T-helper 22 cell (primary cell): ENCODE results near the gene ZBTB9.
"Not testable (repeated sequence)": the region's sequence is repeated elsewhere in the genome, so short reads cannot be mapped to it uniquely, and the experiment has no call there.

Experiments
- DNase-seq: peaks from one replicate; pipeline ENCODE4 v3.0.0-alpha.2; 2020; ENCODE audit warnings: low read depth

The ZBTB9 gene

GRCh38 chr6:33466075-33466735 lies 11.8 kb downstream of the ZBTB9 start:
- no peak for DNase-seq

GRCh38 chr6:33467091-33467490 lies 12.7 kb downstream of the ZBTB9 start:
- DNase-seq, result no peak

GRCh38 chr6:33469661-33470060 lies 15.3 kb downstream of the ZBTB9 start:
- DNase-seq, result no peak

GRCh38 chr6:33477864-33478263 lies 23.5 kb downstream of the ZBTB9 start:
- DNase-seq, result no peak

- DNase-seq, result no peak
These were observed 26.8 kb downstream of the ZBTB9 start for GRCh38 chr6:33481192-33481591.

GRCh38 chr6:33482620-33483019 lies 28.2 kb downstream of the ZBTB9 start:
- not testable (repeated sequence) for DNase-seq

GRCh38 chr6:33483678-33484077 lies 29.3 kb downstream of the ZBTB9 start:
- DNase-seq, result no peak

- DNase-seq, result not testable (repeated sequence)
These were observed 30.4 kb downstream of the ZBTB9 start for GRCh38 chr6:33484673-33485262.

GRCh38 chr6:33485680-33486079 lies 31.3 kb downstream of the ZBTB9 start:
- not testable (repeated sequence) for DNase-seq

GRCh38 chr6:33488339-33488738 lies 34.0 kb downstream of the ZBTB9 start:
- no peak for DNase-seq

- no peak for DNase-seq
These were observed 35.8 kb downstream of the ZBTB9 start for GRCh38 chr6:33490198-33490597.

GRCh38 chr6:33490621-33491020 lies 36.2 kb downstream of the ZBTB9 start:
- no peak for DNase-seq

GRCh38 chr6:33492093-33492492 lies 37.7 kb downstream of the ZBTB9 start:
- DNase-seq, result no peak

- DNase-seq, result no peak
These were observed 42.8 kb downstream of the ZBTB9 start for GRCh38 chr6:33497157-33497556.

- DNase-seq, result no peak
These were observed 48.1 kb downstream of the ZBTB9 start for GRCh38 chr6:33502486-33502885.

- DNase-seq, result no peak
These were observed 50.1 kb downstream of the ZBTB9 start for GRCh38 chr6:33504486-33504885.

GRCh38 chr6:33505548-33506370 lies 51.4 kb downstream of the ZBTB9 start:
- no peak for DNase-seq
